SH-SY5Y (cell line): ENCODE results near the gene NPW.

Experiments used
- GATA2 ChIP-seq: IDR thresholded peaks from 2 replicates; pipeline ENCODE4 v1.6.1; 2011; ENCODE audit warnings: mild to moderate bottlenecking, low read depth, low read length
- GATA3 ChIP-seq: IDR thresholded peaks from 2 replicates; pipeline ENCODE4 v1.6.1; 2011; ENCODE audit warnings: low read depth, mild to moderate bottlenecking, low read length, moderate library complexity

GRCh38 chr16:2058872-2059271 is 39.3 kb downstream of the NPW start:
- TF ChIP-seq GATA3 (no peak), GATA2 (no peak)
